ENCODE measurements around the gene GRM7.

Gene GRM7

DNA sequence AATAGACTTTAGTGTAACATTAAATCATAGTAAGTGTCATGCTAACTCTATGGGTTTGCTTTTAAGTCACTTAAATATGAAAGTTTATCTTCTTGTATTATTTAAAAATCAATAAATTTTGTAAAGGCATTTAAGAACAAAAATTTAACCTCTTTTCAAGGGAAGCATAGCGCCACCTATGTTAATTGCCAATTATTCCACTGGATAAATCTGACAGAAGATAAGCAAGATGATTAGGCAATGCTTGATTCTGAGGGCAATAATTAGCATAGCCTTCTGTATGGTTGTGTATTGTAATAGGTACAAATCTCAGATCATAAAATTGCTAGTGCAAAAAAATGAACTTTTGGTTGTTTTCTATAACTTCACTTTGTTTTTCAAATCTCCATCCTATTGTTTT lies 560.1 kb downstream of the GRM7 start:
- no peak for DNase-seq

DNA sequence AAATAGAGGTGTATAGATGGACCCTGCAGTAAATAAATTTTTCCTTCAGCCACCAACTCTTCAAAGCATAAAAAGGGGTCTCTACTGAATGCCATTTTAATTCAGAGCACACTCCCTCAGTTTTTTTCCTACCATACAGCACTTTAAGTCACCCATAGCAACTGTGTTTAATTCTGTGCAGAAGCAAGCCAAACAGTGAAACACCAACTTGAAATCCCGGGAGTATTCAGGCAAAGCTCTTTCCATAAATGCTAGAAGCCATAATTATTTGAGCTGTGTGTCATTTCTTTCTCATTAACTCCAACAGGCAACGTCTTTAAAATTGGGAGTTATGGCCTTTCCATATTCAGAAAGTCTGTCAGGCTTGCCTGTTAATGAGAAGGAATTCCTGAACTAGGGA lies 562.1 kb downstream of the GRM7 start:
- DNase-seq = no peak

DNA sequence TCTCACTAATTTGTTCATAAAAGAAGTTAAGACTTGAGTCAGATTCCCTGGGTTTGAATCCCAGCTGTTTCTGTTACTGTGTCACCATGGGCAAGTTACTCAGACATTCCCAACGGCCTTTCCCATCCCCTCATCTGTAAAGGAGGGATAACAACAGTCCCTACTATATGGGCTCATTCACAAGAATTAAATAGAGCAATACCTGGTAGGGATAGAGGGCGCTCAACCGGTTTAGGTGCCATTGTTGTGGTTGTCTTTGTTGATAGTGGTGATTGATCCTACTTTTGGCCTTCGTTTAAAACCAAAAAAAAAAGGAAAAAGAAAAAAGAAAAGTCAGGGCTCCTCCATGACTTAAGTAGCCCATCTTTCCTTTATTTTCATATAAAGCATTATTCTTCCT lies 563.1 kb downstream of the GRM7 start:
- DNase-seq = no peak

DNA sequence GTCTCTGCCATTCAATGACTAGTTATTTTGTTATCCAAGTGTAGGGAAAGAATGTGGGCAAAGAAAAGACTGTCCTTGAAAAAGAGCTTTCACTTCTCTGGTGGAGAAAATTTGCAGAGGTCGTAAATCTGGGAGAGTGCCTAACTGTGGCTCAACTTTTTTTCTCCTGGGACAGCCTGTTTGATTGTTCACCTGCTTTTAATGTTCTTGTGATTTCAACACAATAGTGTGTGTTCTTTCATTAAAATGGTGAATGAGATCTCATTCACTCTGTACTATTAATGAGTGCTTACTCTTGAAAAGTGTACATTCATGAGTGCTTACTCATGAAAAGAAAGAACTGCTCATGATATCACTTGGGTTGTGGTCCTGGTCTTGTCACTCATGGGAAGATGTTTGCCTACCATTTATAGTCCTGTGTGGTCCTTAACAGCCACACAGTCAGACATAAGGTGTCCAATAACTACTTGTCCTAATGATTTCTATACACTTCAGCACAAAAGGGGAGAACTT lies 567.3 kb downstream of the GRM7 start:
- no peak for DNase-seq

DNA sequence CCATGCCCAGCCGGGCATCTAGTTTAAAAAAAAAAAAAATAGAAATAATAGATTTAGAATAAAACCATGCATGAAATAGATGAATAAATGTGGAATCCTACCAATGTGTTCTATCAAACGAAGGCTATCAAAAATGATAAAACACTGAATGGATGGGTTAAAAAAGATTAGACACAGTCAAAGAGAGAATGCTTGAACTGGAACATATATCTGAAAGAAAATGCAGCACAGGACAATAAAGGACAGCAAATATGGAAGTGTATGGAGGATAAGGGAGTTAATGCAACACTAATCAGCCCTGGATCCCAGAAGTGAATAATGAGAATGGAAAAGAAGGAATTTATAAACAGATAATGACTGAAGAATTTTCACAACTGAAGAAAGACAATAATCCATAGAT lies 571.7 kb downstream of the GRM7 start:
- no peak for DNase-seq

DNA sequence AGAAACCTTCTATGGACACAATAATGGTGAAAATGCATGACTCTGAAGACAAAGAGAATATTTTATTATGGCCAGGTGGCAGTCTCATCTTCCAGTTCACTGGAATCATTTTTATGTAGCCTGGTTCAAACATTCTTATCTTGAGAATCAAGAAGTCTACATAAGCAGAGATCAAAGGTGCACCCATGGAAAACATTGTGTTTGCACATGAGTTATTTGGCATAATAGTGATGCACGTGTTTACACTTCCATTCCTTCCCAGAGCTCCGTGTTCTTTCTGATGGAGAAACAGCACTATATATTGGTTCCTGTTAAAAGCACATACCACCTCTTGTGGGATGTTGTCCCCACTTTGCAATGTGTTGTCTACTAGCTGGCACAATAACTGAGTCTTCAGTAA lies 572.2 kb downstream of the GRM7 start:
- DNase-seq = no peak

DNA sequence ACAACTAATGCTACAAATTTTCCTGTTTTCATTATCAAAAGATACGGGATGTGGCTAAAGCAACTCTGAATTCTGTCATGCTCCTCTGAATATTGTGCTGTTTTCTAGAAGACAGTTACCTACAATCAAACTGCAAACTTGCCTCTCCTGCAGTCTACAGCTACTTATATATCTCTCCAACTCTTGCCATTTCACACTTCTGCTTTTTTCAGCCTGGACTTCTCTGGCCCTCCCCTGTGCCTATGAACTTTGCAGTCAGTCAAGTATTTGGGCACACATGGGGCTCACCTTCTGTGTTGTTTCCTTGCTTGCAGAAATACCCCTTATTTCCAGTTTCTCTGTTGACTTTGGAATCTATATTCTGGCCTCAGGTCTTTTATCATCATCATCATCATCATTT lies 575.6 kb downstream of the GRM7 start:
- no peak for DNase-seq

DNA sequence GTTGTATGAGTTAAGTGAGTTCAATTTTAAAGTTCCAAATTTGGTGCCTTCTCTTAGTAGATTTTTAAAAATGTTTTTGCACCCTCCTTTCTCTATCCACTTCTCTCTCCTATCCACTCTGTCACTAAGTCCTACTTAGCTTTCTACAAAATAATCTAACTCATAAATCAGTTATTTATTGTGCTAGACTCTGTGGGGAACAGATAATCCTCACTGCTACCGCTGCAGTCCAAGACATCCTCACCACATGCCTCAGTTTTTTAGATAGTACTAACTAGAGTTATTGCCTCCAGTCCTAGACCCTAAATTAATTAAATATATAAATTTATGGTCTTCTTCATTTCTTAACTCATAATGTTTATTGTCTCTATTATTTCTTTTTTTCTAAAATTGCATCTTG lies 576.3 kb downstream of the GRM7 start:
- DNase-seq = no peak

DNA sequence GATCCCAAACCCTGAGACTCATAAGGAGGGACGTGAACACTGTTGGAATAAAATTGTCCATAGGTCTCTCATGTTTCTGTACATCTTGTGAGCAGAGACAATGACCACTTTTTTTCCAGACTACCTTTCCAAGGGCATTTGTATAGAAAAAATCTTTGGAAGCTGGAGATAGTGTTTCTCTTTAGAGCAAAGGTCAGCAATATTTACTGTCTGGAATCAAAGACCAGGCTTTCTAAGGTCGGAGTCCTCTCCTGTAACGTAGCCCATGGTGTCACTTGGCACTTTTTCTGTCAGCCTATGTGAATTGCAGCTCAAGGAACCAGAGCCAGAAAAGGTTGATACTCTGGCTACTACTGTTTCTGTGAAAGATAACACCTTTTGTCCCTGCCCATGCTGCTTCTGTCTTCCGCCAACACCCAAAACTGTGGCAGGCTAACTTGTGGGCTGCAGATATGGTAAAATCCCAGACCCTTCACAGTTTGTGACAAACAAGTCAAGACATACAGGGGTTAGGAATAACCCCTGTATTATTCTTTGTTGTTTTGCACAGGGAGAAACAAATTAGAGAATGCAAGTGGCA lies 578.3 kb downstream of the GRM7 start:
- no peak for DNase-seq

DNA sequence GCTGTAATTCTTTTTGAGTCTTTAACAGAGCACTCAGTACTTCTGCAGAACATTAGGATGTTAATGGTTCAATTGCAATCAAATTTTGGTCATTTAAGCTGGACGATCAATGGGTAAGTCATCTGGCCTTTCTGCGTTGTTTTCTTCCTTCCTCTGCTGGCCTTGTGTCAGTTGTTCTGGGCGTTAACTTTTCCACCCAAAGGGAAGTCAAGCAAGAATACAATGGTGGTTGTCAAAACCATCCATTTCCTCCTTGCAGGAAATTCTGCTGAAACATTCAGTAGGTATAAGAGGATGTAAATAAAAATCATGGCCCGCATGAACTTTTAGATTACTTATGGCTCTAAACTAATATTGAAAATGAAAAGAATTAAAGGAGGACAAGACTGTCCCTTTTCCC lies 584.0 kb downstream of the GRM7 start:
- DNase-seq = no peak

DNA sequence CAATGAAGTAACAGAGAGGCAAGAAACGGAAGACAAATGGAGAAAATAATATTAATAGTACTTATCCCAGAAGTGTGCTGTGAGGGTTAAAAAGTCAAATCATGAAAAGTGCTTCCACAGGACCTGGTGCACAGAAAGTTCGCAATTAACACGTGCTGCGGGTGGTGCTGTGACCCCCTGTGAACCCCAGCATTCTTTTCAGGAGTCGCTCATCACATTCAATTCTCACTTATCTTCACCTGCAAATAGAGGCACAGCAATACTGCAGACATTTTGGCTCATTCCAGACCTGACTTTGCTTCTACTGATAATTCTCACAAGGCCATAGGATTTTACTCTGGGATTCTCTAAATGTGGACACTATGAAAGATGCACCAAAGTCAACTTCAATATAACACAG lies 584.4 kb downstream of the GRM7 start:
- DNase-seq = no peak

DNA sequence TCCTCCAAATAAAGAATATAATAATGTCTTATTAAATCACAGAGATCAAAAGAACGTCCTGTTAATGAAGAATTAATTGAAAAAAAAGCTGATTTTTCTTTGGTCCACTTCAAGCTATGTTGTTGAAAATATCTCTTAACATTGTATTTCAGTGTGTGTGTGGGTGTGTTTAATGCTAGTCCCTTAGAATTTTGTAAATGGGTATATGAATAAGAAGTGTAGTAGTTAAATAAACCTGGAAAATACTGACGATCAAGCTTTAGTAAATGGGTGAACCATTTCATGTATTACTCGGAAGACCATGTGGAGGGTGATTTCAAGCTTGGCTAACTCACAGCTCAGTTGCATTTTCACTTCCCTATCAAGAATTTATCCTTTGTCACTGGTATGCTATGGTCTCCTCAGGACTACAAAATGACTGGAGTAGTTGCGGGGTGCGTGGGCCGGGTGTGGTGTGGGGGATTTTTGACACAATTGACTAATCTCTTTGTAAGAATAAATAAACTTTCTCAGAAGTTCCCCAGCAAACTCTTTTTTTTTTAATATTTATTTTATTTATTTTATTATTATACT lies 586.4 kb downstream of the GRM7 start:
- DNase-seq = no peak

DNA sequence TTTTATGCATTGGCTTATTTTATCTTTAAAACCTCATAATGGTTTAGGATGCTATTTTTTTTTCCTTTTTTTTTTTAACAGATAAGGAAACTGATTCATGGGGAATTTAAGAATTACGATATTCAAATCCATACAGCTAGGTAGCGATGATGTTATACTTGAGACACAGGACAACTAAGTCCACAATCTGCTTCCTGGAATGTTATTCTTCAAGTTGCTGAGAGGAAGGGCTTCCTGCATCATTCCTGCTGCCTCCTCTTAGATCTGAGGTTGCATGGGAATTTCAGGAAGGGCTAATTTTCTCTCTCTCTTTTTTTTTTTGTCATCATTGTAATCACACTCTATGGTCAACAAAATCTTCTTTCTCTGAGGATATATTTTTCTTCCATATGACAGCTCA lies 595.5 kb downstream of the GRM7 start:
- no peak for DNase-seq

DNA sequence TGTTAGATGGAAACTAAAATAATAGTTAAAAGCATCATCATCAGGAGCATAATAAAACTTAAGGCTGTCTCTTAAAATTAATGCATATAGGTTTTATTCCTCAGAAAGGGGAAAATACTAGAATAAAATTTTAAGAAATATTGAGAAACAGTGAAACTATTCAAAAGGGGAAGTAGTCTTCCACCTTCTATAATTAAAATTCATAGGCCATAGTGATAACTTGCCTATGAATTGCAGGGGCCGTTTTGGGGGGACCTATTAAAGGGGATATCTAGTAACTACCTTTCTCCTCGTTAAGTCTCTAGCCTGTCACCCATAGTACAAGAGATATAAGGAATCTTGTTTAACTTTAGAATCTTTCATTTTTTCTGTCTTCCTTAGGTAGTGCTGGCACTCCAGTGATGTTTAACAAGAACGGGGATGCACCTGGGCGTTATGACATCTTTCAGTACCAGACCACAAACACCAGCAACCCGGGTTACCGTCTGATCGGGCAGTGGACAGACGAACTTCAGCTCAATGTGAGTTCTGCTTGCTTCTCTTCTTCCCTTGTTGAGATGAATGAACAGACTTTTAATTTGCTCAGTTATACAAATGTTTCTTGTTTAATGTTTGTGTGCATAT lies 600.4 kb downstream of the GRM7 start:
- no peak for DNase-seq

DNA sequence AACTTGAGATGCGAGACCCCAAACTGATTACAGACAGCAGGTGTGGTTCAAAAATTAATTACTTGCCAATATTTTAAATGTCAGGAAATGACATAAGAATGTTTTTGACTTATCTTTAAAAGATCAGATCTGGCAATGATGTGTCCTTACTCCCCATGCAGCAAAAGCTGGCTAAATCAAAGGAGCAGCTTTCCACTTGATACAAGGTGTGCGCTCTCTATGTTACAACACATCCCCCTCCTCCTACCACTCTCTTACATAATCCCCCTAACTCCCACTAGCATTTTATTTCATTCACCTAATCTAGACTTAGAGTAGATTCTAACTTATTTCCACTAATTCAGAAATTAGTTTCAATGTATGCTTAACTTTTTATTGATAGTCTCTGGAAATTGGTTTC lies 609.0 kb downstream of the GRM7 start:
- DNase-seq = no peak

DNA sequence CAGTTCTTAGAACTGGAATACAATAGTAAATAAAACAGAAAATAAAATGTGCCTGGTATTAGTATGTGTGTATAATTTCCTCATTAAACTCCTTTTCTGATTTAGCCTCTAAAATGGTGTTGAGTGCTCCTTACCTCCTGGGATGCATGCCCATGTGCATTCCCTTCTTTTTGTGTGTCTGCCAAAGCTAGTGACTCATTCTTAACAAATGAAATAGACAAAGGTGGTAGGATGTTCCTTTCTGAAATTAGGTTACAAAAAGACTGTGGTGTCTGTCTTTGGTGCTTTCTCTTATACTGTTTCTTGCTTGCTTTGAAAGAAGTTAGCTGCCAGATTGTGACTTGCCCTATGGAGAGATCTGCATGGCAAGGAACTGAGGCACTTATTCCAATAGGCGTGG lies 623.7 kb downstream of the GRM7 start:
- DNase-seq = no peak

DNA sequence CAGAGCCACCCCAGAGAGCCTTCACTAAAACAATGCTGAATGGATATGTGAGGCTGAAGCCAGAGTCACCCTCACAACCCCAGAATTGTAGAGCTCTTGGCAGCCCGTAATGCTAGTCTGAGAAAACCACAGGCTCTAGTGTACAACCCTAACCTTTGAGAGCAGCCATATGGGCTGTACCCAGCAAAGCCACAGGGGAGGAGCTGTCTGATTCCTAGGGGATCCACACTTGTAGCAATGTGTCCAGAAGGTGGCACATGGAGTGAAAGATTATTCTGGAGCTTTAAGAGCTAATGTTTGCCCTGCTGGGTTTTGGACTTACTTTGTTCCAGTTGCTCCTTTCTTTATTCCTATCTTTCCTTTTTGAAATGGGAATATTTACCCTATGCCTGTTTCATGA lies 626.8 kb downstream of the GRM7 start:
- no peak for DNase-seq

DNA sequence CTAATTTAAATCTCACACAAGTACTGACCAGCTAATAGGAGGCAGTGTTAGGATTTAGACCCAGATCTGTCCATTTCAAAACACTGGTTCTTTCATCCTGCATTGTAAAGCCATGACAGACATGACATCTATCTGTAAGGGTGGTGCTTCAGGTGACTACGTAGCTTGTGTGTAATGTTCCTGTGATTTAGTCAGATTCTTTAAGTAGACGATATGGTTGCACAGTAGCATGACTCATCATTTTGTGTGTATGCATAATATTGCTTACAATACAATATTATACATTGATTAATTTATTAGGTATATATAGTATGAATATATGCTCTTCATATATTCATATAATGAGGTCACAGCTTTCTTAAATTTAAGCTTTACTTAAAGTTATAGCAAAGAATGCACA lies 628.5 kb downstream of the GRM7 start:
- no peak for DNase-seq

DNA sequence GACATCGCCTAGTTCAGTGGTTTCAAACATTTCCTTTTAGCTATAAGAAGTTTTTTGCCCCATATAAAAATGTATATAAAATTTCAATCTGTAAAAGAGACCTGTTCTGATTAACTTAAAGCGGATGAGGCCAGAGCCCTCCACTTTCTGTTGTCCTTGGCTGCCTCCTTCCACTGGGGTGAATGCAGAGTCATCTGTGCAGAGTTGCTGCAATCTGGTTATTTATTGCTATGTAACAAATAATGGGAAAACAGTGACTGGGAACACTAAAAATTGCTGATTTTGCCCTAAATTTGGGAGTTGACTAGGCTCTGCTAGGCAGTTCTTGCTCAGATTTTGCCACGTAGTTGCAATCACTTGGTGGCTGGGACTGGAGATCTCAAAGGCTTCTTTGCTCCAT lies 637.8 kb downstream of the GRM7 start:
- DNase-seq = no peak

DNA sequence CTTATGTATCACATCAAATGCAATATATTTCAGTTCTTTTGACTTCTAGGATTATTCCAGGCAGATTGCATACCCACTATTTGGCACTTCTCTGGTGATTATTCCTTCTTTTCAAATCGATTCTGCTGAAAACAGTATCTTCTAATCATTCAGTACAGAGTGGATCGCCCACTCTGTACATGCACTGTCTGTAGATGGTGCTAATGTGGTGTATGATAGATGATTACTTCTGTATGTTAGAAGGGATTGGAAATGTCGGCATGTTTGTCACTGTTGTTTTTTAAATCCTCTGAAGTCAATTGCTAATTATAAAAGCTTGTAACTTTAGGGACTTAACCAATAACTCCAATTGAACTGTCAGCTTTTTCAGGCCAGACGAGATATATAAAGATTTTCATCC lies 642.5 kb downstream of the GRM7 start:
- no peak for DNase-seq

DNA sequence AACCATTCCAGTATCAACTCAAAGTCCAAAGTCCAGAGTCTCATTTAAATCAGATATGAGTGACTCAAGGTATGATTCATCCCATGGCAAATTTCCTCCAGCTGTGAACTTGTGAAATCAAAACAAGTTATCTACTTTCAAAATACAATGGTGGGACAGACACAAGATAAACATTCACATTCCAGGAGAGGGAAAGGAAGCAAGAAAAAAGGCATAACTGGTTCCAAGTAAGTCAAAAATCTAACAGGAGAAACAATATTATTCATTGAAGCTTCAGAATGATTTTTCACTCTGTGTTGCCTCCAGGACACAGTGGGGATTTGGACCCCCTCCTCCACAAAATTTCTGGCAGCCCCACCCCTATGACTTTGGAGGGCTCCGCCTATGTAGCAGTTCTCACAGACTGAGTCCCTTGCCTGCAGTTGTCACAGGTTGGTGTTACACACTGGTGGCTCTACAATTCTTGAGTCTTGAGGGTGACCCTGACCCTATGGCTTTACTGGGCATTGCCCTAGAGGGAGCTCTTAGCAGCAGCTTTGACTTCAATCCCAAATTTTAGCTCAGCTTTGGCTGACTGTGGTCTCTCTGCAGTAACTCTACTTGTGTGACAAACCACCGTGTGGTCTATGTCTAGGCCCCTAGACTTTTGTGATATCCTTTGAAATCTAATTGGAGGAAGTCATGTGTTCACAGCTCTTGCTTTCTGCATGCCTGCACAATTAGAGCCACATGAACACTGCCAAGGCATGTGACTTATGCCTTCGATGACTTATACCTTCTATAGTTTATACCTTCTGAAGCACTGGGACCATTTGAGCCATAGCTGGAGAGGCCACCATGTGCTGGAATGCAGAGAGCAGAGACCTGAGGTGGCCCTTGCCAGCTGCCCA lies 644.2 kb downstream of the GRM7 start:
- no peak for DNase-seq

DNA sequence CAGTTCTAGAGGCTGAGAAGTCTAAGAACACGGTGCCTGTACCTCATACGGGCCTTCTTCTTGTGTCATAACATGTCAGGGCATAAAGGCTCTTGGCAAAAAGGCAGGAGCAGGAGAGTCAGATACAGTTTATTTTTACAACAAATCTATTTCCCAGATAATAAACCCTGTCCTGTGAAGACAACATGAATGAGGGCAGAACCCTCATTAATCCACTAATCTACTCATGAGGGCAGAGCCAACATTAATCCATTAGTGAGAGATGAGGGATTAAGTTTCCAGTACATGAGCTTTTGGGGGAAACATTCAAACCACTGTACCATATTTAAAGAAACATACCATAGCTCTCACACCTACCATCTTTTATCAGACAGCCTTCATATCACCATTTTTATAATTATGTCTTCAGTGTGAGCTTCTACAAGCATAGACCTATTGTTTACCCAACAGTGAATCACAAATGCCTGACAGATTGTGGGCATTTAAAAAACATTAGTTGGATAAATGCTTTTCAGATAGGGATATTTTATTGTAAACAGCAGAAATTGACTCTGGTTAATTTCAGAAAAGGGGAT lies 645.8 kb downstream of the GRM7 start:
- DNase-seq = no peak

DNA sequence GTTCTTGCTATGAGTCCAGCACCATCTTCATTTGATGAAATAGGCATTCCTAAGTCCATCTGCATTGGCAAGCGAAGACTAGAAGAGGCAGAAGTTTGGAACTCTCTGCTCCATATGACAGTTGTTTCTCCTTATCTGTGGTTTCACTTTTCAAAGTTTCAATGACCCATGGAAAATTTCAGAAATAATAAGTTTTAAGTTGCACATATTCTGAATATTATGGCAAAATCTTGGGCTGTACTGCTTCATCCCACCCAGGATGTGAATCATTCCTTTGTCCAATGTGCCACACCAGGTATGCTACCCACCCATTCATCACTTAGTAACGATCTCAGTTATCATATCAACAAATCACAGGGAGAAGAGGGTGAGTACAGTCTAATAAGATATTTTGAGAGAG lies 647.9 kb downstream of the GRM7 start:
- DNase-seq = no peak

DNA sequence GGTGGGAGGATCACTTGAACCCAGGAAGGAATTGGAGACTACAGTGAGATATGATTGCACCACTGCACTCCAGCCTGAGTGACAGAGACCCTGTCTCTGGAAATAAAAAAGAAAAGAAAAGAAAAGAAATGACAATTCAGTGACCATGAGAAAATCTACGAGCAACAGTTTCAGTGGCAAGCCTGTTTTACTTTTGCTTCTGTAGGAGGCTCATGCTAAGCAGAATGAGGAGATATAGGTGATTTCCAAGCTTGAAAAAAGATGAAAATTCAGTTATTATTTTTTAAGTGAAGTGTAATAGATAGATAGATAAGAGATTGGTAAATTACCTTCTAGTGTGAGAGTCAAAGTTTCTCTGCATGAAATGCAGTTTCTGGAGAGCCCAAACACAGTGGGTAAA lies 651.1 kb downstream of the GRM7 start:
- no peak for DNase-seq

Data from midbrain (tissue), 1 donor.